K562 (cell line): ENCODE data around the gene ICAM3. TPM values are rescaled to one million over a fixed set of nuclear protein-coding genes. Genes with fewer than 3 reads are reported as not detected.

Source experiments
- ARID1B ChIP-seq: fragments of 450-650 bp; IDR thresholded peaks from 2 replicates; pipeline ENCODE4 v1.6.1; 2016; ENCODE audit warnings: antibody characterized with exemption, mild to moderate bottlenecking, inconsistent platforms
- ESRRA ChIP-seq: fragments of 450-650 bp; IDR thresholded peaks from 2 replicates; pipeline ENCODE4 v1.6.1; 2014; ENCODE audit warnings: low read depth, mild to moderate bottlenecking, moderate library complexity, borderline replicate concordance
- FOXA1 ChIP-seq: fragments of 450-650 bp; IDR thresholded peaks from 2 replicates; pipeline ENCODE4 v1.6.1; 2016; ENCODE audit warnings: mild to moderate bottlenecking, borderline replicate concordance
- GATAD2A ChIP-seq: fragments of 450-650 bp; IDR thresholded peaks from 2 replicates; pipeline ENCODE4 v1.6.1; 2017
- HEY1 ChIP-seq: fragments of 250-450 bp; sonication (Bioruptor Pico); IDR thresholded peaks from 2 replicates; pipeline ENCODE4 v1.5.0; 2020; ENCODE audit warnings: mild to moderate bottlenecking, moderate library complexity, borderline replicate concordance
- HIVEP1 ChIP-seq: fragments of 250-450 bp; sonication (Bioruptor Pico); IDR thresholded peaks from 2 replicates; pipeline ENCODE4 v1.4.0; 2020; ENCODE audit warnings: mild to moderate bottlenecking
- HNRNPL ChIP-seq: fragments of 200-400 bp; formaldehyde crosslinking; IDR thresholded peaks from 2 replicates; pipeline ENCODE4 v1.6.1; 2017; ENCODE audit warnings: low read depth, mild to moderate bottlenecking, low read length
- NFE2 ChIP-seq: IDR thresholded peaks from 2 replicates; pipeline ENCODE4 v1.6.1; 2014; ENCODE audit warnings: antibody characterized with exemption, low read depth
- RB1 ChIP-seq: fragments of 450-650 bp; IDR thresholded peaks from 2 replicates; pipeline ENCODE4 v1.6.1; 2017; ENCODE audit warnings: low read depth, mild to moderate bottlenecking
- SRSF7 ChIP-seq: fragments of 200-400 bp; formaldehyde crosslinking; optimal IDR thresholded peaks from 2 replicates; pipeline ENCODE3; 2017; ENCODE audit warnings: mild to moderate bottlenecking, low read depth, low read length
- TEAD2 ChIP-seq: fragments of 450-650 bp; IDR thresholded peaks from 2 replicates; pipeline ENCODE4 v1.6.1; 2016; ENCODE audit warnings: missing genetic modification characterization, control low read depth, missing compliant biosample characterization
- XRCC4 ChIP-seq: IDR thresholded peaks from one replicate; pipeline ENCODE4 v1.6.1; 2011; ENCODE audit not compliant: insufficient read depth, insufficient read length; ENCODE audit errors: extremely low read depth
- YBX1 ChIP-seq: fragments of 450-650 bp; IDR thresholded peaks from 2 replicates; pipeline ENCODE4 v1.7.1; 2016; ENCODE audit warnings: mild to moderate bottlenecking
- ZKSCAN1 ChIP-seq: fragments of 150-350 bp; IDR thresholded peaks from 2 replicates; pipeline ENCODE4 v1.6.1; 2016; ENCODE audit warnings: low read depth, low read length
- ZNF431 ChIP-seq: sonication (generic); formaldehyde crosslinking; IDR thresholded peaks from 2 replicates; pipeline ENCODE4 v1.8.0; 2022; ENCODE audit warnings: mild to moderate bottlenecking, missing genetic modification reagents
- ZNF445 ChIP-seq: fragments of 250-450 bp; sonication (Bioruptor Pico); IDR thresholded peaks from 2 replicates; pipeline ENCODE4 v1.4.0; 2020; ENCODE audit warnings: low read depth, mild to moderate bottlenecking, moderate library complexity
- ZNF717 ChIP-seq: fragments of 250-450 bp; sonication (Bioruptor Pico); IDR thresholded peaks from 2 replicates; pipeline ENCODE4 v1.5.0; 2021
- polyA plus RNA-seq, 8 experiments: library from polyadenylated mRNA; depleted of rRNA in 4 of 8; stranded (reverse) in 5 of 8; unstranded in 3 of 8; fragments of >200 nt; fragmentation: Nextera tagmentation in 2 of 8; fragmentation: Illumina TruSeq in 1 of 8; extraction: Ambion mirVana in 2 of 8; extraction: Trizol in 1 of 8; gene quantifications; 2 replicates each; pipeline versions ENCODE4 v1.2.1 to v1.2.3, GENCODE V29; 2011 to 2014; ENCODE audit warnings: inconsistent platforms in 1 of 8, missing spikeins in 1 of 8
- total RNA-seq, 7 experiments: library from RNA; depleted of rRNA in 6 of 7; stranded (reverse); fragments of >200 nt in 6 of 7; fragmentation: Illumina TruSeq in 2 of 7; extraction: Trizol in 2 of 7; gene quantifications; 2 replicates each; pipeline versions ENCODE4 v1.2.1 to v1.2.3, GENCODE V29; 2011 to 2021; ENCODE audit warnings: low replicate concordance in 1 of 7
- TF ChIP-seq, protein P1 (sequence below): fragments of 200-400 bp; formaldehyde crosslinking; IDR thresholded peaks from 2 replicates; pipeline ENCODE4 v1.6.1; 2017; ENCODE audit warnings: mild to moderate bottlenecking, low read depth, low read length, moderate library complexity
- TF ChIP-seq, protein P2 (sequence below): fragments of 450-650 bp; formaldehyde crosslinking; IDR thresholded peaks from 2 replicates; pipeline ENCODE4 v1.4.0; 2022; ENCODE audit warnings: mild to moderate bottlenecking, moderate library complexity
- TF ChIP-seq, protein P3 (sequence below), 3 experiments: fragments of 200-800 bp in 1 of 3; sonication (Bioruptor generic) in 1 of 3; sonication (generic) in 1 of 3; formaldehyde crosslinking in 1 of 3; IDR thresholded peaks; 2 replicates each; pipeline versions ENCODE4 v1.6.1 to v1.8.0; 2016 to 2022; ENCODE audit warnings: mild to moderate bottlenecking in 2 of 3, missing compliant biosample characterization in 2 of 3, missing genetic modification characterization in 2 of 3, missing genetic modification reagents in 1 of 3
- TF ChIP-seq, protein P4 (sequence below): fragments of 450-650 bp; IDR thresholded peaks from 2 replicates; pipeline ENCODE4 v1.6.1; 2017; ENCODE audit warnings: antibody characterized with exemption

ICAM3 gene
- total and polyA plus RNA-seq, 9 of the 15 experiments (the other 6 are each of a cell fraction or from before 2014, with no cell fraction given) = 6.5 to 39.5 (median 24.2) TPM

DNA sequence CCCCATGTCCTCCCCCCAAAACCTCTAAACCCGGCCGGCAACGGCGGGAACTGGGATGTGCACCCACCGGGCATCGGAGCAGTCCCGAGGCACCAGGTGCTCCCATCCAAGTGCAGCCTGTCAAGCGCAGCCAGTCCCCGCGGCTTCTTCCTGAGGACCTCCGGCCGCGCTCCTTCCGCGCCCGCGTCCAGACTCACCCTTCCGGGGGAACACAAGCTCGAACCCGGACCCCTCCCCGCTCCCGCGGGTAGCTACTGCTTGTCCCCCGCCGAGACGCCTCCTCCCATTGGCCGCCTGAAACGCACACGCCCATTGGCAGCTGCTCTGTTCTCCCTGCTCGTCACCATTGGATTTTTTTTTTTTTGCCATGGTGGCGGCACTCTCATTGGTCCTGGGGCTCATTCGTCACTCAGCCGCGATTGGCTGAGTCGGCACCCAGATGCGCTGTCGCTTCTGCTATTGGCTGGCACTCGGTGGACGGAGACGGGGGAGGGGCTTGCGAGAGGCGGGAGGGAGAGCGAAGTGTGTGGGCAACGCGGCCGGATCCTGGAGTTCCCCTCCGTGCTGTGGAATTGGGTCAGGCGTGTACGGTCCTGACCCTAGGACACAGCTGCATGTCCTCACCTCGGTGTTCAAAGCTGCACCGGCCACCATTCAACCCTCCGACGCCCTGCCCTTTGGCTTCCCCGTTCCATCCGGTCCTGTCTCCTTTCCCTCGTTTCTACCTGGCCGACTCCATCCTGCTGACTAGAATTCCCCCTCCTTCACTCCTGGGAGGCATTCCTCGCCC, 41.1 kb upstream of the ICAM3 start, which contains the start of gene TYK2 (continued):
- TF ChIP-seq, protein P1, sequence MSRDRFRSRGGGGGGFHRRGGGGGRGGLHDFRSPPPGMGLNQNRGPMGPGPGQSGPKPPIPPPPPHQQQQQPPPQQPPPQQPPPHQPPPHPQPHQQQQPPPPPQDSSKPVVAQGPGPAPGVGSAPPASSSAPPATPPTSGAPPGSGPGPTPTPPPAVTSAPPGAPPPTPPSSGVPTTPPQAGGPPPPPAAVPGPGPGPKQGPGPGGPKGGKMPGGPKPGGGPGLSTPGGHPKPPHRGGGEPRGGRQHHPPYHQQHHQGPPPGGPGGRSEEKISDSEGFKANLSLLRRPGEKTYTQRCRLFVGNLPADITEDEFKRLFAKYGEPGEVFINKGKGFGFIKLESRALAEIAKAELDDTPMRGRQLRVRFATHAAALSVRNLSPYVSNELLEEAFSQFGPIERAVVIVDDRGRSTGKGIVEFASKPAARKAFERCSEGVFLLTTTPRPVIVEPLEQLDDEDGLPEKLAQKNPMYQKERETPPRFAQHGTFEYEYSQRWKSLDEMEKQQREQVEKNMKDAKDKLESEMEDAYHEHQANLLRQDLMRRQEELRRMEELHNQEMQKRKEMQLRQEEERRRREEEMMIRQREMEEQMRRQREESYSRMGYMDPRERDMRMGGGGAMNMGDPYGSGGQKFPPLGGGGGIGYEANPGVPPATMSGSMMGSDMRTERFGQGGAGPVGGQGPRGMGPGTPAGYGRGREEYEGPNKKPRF = no peak
- TF ChIP-seq, protein P2, sequence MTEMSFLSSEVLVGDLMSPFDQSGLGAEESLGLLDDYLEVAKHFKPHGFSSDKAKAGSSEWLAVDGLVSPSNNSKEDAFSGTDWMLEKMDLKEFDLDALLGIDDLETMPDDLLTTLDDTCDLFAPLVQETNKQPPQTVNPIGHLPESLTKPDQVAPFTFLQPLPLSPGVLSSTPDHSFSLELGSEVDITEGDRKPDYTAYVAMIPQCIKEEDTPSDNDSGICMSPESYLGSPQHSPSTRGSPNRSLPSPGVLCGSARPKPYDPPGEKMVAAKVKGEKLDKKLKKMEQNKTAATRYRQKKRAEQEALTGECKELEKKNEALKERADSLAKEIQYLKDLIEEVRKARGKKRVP (CRISPR knock-in tag) = no peak; the same call in 1 of the 2 replicates
- peak; percentile 61; the same call in 1 of the 2 replicates for TF ChIP-seq RB1
- TF ChIP-seq YBX1 = no peak
- TF ChIP-seq HNRNPL = no peak
- TF ChIP-seq HEY1 (CRISPR knock-in tag) = no peak
- no peak for TF ChIP-seq GATAD2A
- TF ChIP-seq ARID1B = peak; percentile 8; the same call in 1 of the 2 replicates
- TF ChIP-seq ESRRA = peak; percentile 8; the same call in 1 of the 2 replicates
- TF ChIP-seq TEAD2 (tag) = no peak
- no peak for TF ChIP-seq XRCC4
- no peak for TF ChIP-seq NFE2
- TF ChIP-seq ZKSCAN1 = 0 out of 2 replicates have a peak, but pooled peaks have one; percentile 17
- TF ChIP-seq ZNF717 (CRISPR knock-in tag) = no peak
- TF ChIP-seq ZNF431 (CRISPR knock-in tag) = 0 out of 2 replicates have a peak, but pooled peaks have one; percentile 43
- no peak for TF ChIP-seq HIVEP1
- TF ChIP-seq, protein P3, sequence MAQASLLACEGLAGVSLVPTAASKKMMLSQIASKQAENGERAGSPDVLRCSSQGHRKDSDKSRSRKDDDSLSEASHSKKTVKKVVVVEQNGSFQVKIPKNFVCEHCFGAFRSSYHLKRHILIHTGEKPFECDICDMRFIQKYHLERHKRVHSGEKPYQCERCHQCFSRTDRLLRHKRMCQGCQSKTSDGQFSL (CRISPR knock-in tag; IDR thresholded peaks at IDR 0.05) = no peak
- TF ChIP-seq, protein P3 (tag; IDR thresholded peaks at IDR 0.05) = no peak
- TF ChIP-seq FOXA1 = no peak
- TF ChIP-seq, protein P4, sequence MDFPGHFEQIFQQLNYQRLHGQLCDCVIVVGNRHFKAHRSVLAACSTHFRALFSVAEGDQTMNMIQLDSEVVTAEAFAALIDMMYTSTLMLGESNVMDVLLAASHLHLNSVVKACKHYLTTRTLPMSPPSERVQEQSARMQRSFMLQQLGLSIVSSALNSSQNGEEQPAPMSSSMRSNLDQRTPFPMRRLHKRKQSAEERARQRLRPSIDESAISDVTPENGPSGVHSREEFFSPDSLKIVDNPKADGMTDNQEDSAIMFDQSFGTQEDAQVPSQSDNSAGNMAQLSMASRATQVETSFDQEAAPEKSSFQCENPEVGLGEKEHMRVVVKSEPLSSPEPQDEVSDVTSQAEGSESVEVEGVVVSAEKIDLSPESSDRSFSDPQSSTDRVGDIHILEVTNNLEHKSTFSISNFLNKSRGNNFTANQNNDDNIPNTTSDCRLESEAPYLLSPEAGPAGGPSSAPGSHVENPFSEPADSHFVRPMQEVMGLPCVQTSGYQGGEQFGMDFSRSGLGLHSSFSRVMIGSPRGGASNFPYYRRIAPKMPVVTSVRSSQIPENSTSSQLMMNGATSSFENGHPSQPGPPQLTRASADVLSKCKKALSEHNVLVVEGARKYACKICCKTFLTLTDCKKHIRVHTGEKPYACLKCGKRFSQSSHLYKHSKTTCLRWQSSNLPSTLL = no peak
- no peak for TF ChIP-seq ZNF445 (CRISPR knock-in tag)
- no peak for TF ChIP-seq SRSF7
